Activated naive CD4-positive, alpha-beta T cell treated with anti-CD3 and anti-CD28 coated beads for 36 hours (primary cell): Measurements from ENCODE around the gene FOXL3. TPM values are rescaled to one million over a fixed set of nuclear protein-coding genes. Genes with fewer than 3 reads are reported as not detected.
"Not testable (repeated sequence)": the region's sequence is repeated elsewhere in the genome, so short reads cannot be mapped to it uniquely, and the experiment has no call there.

ENCODE experiments used
- CTCF ChIA-PET: fragments of 350-600 bp; sonication (Branson Sonifier 250); formaldehyde crosslinking; loops from one replicate; lab custom pipeline; 2021; ENCODE audit warnings: antibody characterized with exemption; lab: Charles Lee
- DNase-seq: peaks from one replicate; pipeline ENCODE4 v3.0.0-alpha.2; 2020
- H3K27ac Mint-ChIP-seq: one replicate; pipeline ENCODE4 v1.8.0; 2021; ENCODE audit warnings: mild to moderate bottlenecking, mixed read lengths
- H3K27me3 Mint-ChIP-seq: one replicate; pipeline ENCODE4 v1.8.0; 2021; ENCODE audit warnings: low read depth, mixed read lengths
- H3K36me3 Mint-ChIP-seq: one replicate; pipeline ENCODE4 v1.8.0; 2021; ENCODE audit warnings: low read depth, mixed read lengths
- H3K4me1 Mint-ChIP-seq: one replicate; pipeline ENCODE4 v1.8.0; 2021; ENCODE audit warnings: low read depth, mixed read lengths
- H3K4me3 Mint-ChIP-seq: one replicate; pipeline ENCODE4 v1.8.0; 2021; ENCODE audit warnings: mild to moderate bottlenecking, moderate library complexity, mixed read lengths
- H3K9me3 Mint-ChIP-seq: one replicate; pipeline ENCODE4 v1.8.0; 2021; ENCODE audit warnings: mixed read lengths
- intact Hi-C: fragments of 100-400 bp; cut with micrococcal nuclease; formaldehyde crosslinking; loops from one replicate; pipeline ENCODE4 v1.15.1; 2023
- total RNA-seq, 2 experiments: library from RNA; stranded (reverse); gene quantifications; one replicate each; pipeline ENCODE4 v1.2.3, GENCODE V29; 2021

FOXL3 gene
- total RNA-seq, 2 experiments from 2014 or later: not detected

- Mint-ChIP-seq H3K9me3 (no peaks in the 10 kb centered on the region), H3K27me3 (peaks cover 43% of the 10 kb centered on the region), H3K4me1 (no peaks in the 10 kb centered on the region), H3K36me3 (no peaks in the 10 kb centered on the region), H3K4me3 (no peak overlapping the region), H3K27ac (no peak overlapping the region)
- CTCF ChIA-PET: no interaction called here
- intact Hi-C loops: no loop called here
- DNase-seq: no peak
Measured at GRCh38 chr7:289209-289755, 688 bp upstream of the FOXL3 start.

GRCh38 chr7:290554-291372 is 793 bp downstream of the FOXL3 start:
- Mint-ChIP-seq H3K4me1 (no peaks in the 10 kb centered on the region), H3K27ac (no peak overlapping the region), H3K36me3 (no peaks in the 10 kb centered on the region), H3K9me3 (no peaks in the 10 kb centered on the region), H3K27me3 (peaks cover 42% of the 10 kb centered on the region), H3K4me3 (no peak overlapping the region)
- intact Hi-C loops: no loop called here
- no peak for DNase-seq
- CTCF ChIA-PET: no interaction called here

- no peak overlapping the region for H3K27ac Mint-ChIP-seq
- CTCF ChIA-PET: no interaction called here
- DNase-seq: no peak
Measured at GRCh38 chr7:291373-292092, 1.6 kb downstream of the FOXL3 start.

GRCh38 chr7:292226-292625 is 2.3 kb downstream of the FOXL3 start:
- Mint-ChIP-seq H3K4me1 (no peaks in the 10 kb centered on the region), H3K36me3 (no peaks in the 10 kb centered on the region), H3K27ac (no peak overlapping the region), H3K9me3 (no peaks in the 10 kb centered on the region), H3K27me3 (peaks cover 39% of the 10 kb centered on the region), H3K4me3 (no peak overlapping the region)
- intact Hi-C loops: no loop called here
- CTCF ChIA-PET: no interaction called here
- no peak for DNase-seq

More at GRCh38 chr7:291373-292092, 1.6 kb downstream of the FOXL3 start:
- intact Hi-C loops: no loop called here
- no peaks in the 10 kb centered on the region for H3K36me3 Mint-ChIP-seq
- H3K4me3 Mint-ChIP-seq: no peak overlapping the region
- H3K9me3 Mint-ChIP-seq: no peaks in the 10 kb centered on the region
- H3K27me3 Mint-ChIP-seq: peaks cover 39% of the 10 kb centered on the region
- H3K4me1 Mint-ChIP-seq: no peaks in the 10 kb centered on the region

GRCh38 chr7:292826-293225 is 2.9 kb downstream of the FOXL3 start:
- Mint-ChIP-seq H3K27me3 (peaks cover 35% of the 10 kb centered on the region), H3K27ac (no peak overlapping the region), H3K9me3 (no peaks in the 10 kb centered on the region), H3K36me3 (no peaks in the 10 kb centered on the region), H3K4me1 (no peaks in the 10 kb centered on the region), H3K4me3 (no peak overlapping the region)
- intact Hi-C loops: no loop called here
- no peak for DNase-seq
- CTCF ChIA-PET: no interaction called here

- no peaks in the 10 kb centered on the region for H3K9me3 Mint-ChIP-seq
- no peak overlapping the region for H3K4me3 Mint-ChIP-seq
Measured at GRCh38 chr7:293681-294439, 3.9 kb downstream of the FOXL3 start.

GRCh38 chr7:294440-295154 is 4.6 kb downstream of the FOXL3 start:
- peaks cover 27% of the 10 kb centered on the region for H3K27me3 Mint-ChIP-seq
- intact Hi-C loops: no loop called here
- no peaks in the 10 kb centered on the region for H3K4me1 Mint-ChIP-seq
- CTCF ChIA-PET: no interaction called here
- H3K9me3 Mint-ChIP-seq: no peaks in the 10 kb centered on the region
- no peak overlapping the region for H3K4me3 Mint-ChIP-seq
- H3K36me3 Mint-ChIP-seq: no peaks in the 10 kb centered on the region
- H3K27ac Mint-ChIP-seq: no peak overlapping the region
- no peak for DNase-seq

More at GRCh38 chr7:293681-294439, 3.9 kb downstream of the FOXL3 start:
- no peaks in the 10 kb centered on the region for H3K36me3 Mint-ChIP-seq
- CTCF ChIA-PET: no interaction called here
- no peak for DNase-seq
- intact Hi-C loops: no loop called here
- H3K27me3 Mint-ChIP-seq: peaks cover 30% of the 10 kb centered on the region
- H3K27ac Mint-ChIP-seq: no peak overlapping the region
- no peaks in the 10 kb centered on the region for H3K4me1 Mint-ChIP-seq

GRCh38 chr7:295155-296154 is 5.5 kb downstream of the FOXL3 start:
- intact Hi-C loops: no loop called here
- CTCF ChIA-PET: no interaction called here
- no peak overlapping the region for H3K4me3 Mint-ChIP-seq

GRCh38 chr7:296373-296945 is 6.5 kb downstream of the FOXL3 start:
- CTCF ChIA-PET: no interaction called here

More at GRCh38 chr7:295155-296154, 5.5 kb downstream of the FOXL3 start:
- Mint-ChIP-seq H3K4me1 (no peaks in the 10 kb centered on the region), H3K27ac (no peak overlapping the region), H3K9me3 (no peaks in the 10 kb centered on the region), H3K27me3 (peaks cover 24% of the 10 kb centered on the region), H3K36me3 (no peaks in the 10 kb centered on the region)
- no peak for DNase-seq

GRCh38 chr7:297141-297540 is 7.2 kb downstream of the FOXL3 start:
- peaks cover 15% of the 10 kb centered on the region for H3K27me3 Mint-ChIP-seq
- H3K9me3 Mint-ChIP-seq, intact Hi-C loops, H3K36me3 Mint-ChIP-seq, H3K4me1 Mint-ChIP-seq, CTCF ChIA-PET, H3K27ac Mint-ChIP-seq, DNase-seq, H3K4me3 Mint-ChIP-seq: not testable (repeated sequence)

More at GRCh38 chr7:296373-296945, 6.5 kb downstream of the FOXL3 start:
- Mint-ChIP-seq H3K36me3 (no peaks in the 10 kb centered on the region), H3K4me1 (no peaks in the 10 kb centered on the region), H3K27me3 (peaks cover 21% of the 10 kb centered on the region), H3K27ac (no peak overlapping the region), H3K9me3 (no peaks in the 10 kb centered on the region), H3K4me3 (no peak overlapping the region)
- DNase-seq: no peak
- intact Hi-C loops: no loop called here
